Vagina (tissue), 2 donors: ENCODE results near the gene CHD8. TPM values are rescaled to one million over a fixed set of nuclear protein-coding genes. Genes with fewer than 3 reads are reported as not detected.
"Not testable (repeated sequence)": the region's sequence is repeated elsewhere in the genome, so short reads cannot be mapped to it uniquely, and the experiment has no call there.

Experiments
- DNase-seq, 2 donors: peaks; one replicate each; pipeline ENCODE4 v3.0.0-alpha.2; 2017; ENCODE audit errors: extremely low spot score in 2 of 2
- H3K27ac ChIP-seq: fragments of 200-600 bp; sonication (generic); one replicate; pipeline ENCODE4 v1.5.1; 2019
- H3K27me3 ChIP-seq: fragments of 200-600 bp; sonication (generic); one replicate; pipeline ENCODE4 v1.5.1; 2019
- H3K36me3 ChIP-seq, 2 donors: fragments of 200-600 bp; sonication (generic); one replicate each; pipeline ENCODE4 v1.5.1; 2017 to 2019
- H3K4me1 ChIP-seq: fragments of 200-600 bp; sonication (generic); one replicate; pipeline ENCODE4 v1.5.1; 2019
- H3K4me3 ChIP-seq, 2 donors: fragments of 200-600 bp; sonication (generic); 1 replicate in 1 of 2; 2 replicates in 1 of 2; pipeline ENCODE4 v1.5.1; 2016 to 2019
- H3K9me3 ChIP-seq: fragments of 200-600 bp; sonication (generic); one replicate; pipeline ENCODE4 v1.5.1; 2019
- CTCF ChIP-seq, 3 experiments: fragments of 450-650 bp in 2 of 3; fragments of 200-600 bp in 1 of 3; sonication (generic) in 1 of 3; IDR thresholded peaks; one replicate each; pipeline ENCODE4 v1.5.1; 2017 to 2019; ENCODE audit warnings: antibody characterized with exemption in 3 of 3, mild to moderate bottlenecking in 2 of 3, moderate library complexity in 2 of 3
- POLR2A ChIP-seq, 2 donors: fragments of 450-650 bp; IDR thresholded peaks; one replicate each; pipeline ENCODE4 v1.6.1; 2017; ENCODE audit warnings: antibody characterized with exemption in 2 of 2, mild to moderate bottlenecking in 2 of 2, moderate library complexity in 2 of 2
- POLR2AphosphoS5 ChIP-seq, 2 donors: sonication (generic); formaldehyde crosslinking; IDR thresholded peaks; one replicate each; pipeline ENCODE4 v1.9.0; 2017; ENCODE audit warnings: antibody characterized with exemption in 2 of 2, mild to moderate bottlenecking in 2 of 2, low read depth in 1 of 2; ENCODE audit not compliant: insufficient read depth in 1 of 2
- intact Hi-C: fragments of 100-400 bp; cut with DNase I; formaldehyde crosslinking; loops from one replicate; pipeline ENCODE4 v1.15.1; 2023
- total RNA-seq: library from RNA; depleted of rRNA; stranded (reverse); fragments of >200 nt; gene quantifications from one replicate; pipeline ENCODE4 v1.2.3, GENCODE V29; 2016

The CHD8 gene
- total RNA-seq, 1 donor from 2014 or later, result 61.1 TPM

- intact Hi-C loops, result no loop called here
- Histone ChIP-seq H3K36me3 (peaks cover 0 to 9% of the 10 kb centered on the region in 2 donors), H3K9me3 (no peaks in the 10 kb centered on the region), H3K27me3 (no peaks in the 10 kb centered on the region), H3K27ac (peak overlapping the region; percentile 92), H3K4me1 (peaks cover 40% of the 10 kb centered on the region), H3K4me3 (peak overlapping the region; percentile 79 to 92)
- DNase-seq, result no peak
- no peak for TF ChIP-seq POLR2A (IDR thresholded peaks at IDR 0.05)
- TF ChIP-seq CTCF (IDR thresholded peaks at IDR 0.05), result no peak
- TF ChIP-seq POLR2AphosphoS5 (IDR thresholded peaks at IDR 0.05; ENCODE audit: insufficient read depth in 1 of 2, low read depth in 1 of 2), result no peak
Observed at GRCh38 chr14:21382886-21383847, 72.8 kb downstream of the CHD8 start.

GRCh38 chr14:21382095-21382494 is 73.8 kb downstream of the CHD8 start:
- no peak for DNase-seq
- Histone ChIP-seq H3K27ac (no peak overlapping the region), H3K9me3 (no peaks in the 10 kb centered on the region), H3K36me3 (peaks cover 0 to 8% of the 10 kb centered on the region in 2 donors), H3K27me3 (no peaks in the 10 kb centered on the region), H3K4me3 (no peak overlapping the region), H3K4me1 (peaks cover 40% of the 10 kb centered on the region)
- TF ChIP-seq CTCF (IDR thresholded peaks at IDR 0.05), result no peak
- TF ChIP-seq POLR2A (IDR thresholded peaks at IDR 0.05), result no peak
- TF ChIP-seq POLR2AphosphoS5 (IDR thresholded peaks at IDR 0.05; ENCODE audit: insufficient read depth in 1 of 2, low read depth in 1 of 2), result no peak
- intact Hi-C loops, result no loop called here

GRCh38 chr14:21379338-21379737 is 76.6 kb downstream of the CHD8 start:
- intact Hi-C loops, result no loop called here

GRCh38 chr14:21373980-21374379 is 81.9 kb downstream of the CHD8 start:
- no peaks in the 10 kb centered on the region for H3K9me3 ChIP-seq
- no peaks in the 10 kb centered on the region for H3K4me1 ChIP-seq
- TF ChIP-seq POLR2AphosphoS5 (IDR thresholded peaks at IDR 0.05; ENCODE audit: insufficient read depth in 1 of 2, low read depth in 1 of 2) (no peak), POLR2A (IDR thresholded peaks at IDR 0.05) (no peak), CTCF (IDR thresholded peaks at IDR 0.05) (no peak)
- intact Hi-C loops, result no loop called here
- DNase-seq, result no peak
- H3K4me3 ChIP-seq, result no peak overlapping the region
- H3K27me3 ChIP-seq, result no peaks in the 10 kb centered on the region
- peaks cover 0 to 29% of the 10 kb centered on the region in 2 donors for H3K36me3 ChIP-seq
- H3K27ac ChIP-seq, result no peak overlapping the region

More at GRCh38 chr14:21379338-21379737, 76.6 kb downstream of the CHD8 start:
- Histone ChIP-seq H3K4me1 (peaks cover 33% of the 10 kb centered on the region), H3K9me3 (no peaks in the 10 kb centered on the region), H3K27me3 (no peaks in the 10 kb centered on the region), H3K27ac (no peak overlapping the region), H3K36me3 (no peaks in the 10 kb centered on the region), H3K4me3 (no peak overlapping the region)
- TF ChIP-seq CTCF (IDR thresholded peaks at IDR 0.05), result no peak
- TF ChIP-seq POLR2A (IDR thresholded peaks at IDR 0.05), result no peak
- no peak for TF ChIP-seq POLR2AphosphoS5 (IDR thresholded peaks at IDR 0.05; ENCODE audit: insufficient read depth in 1 of 2, low read depth in 1 of 2)
- DNase-seq, result no peak

GRCh38 chr14:21372814-21373213 is 83.1 kb downstream of the CHD8 start:
- H3K27ac ChIP-seq, H3K4me3 ChIP-seq, H3K27me3 ChIP-seq, DNase-seq, intact Hi-C loops, H3K9me3 ChIP-seq, H3K4me1 ChIP-seq: not testable (repeated sequence)
- peaks cover 0 to 40% of the 10 kb centered on the region in 2 donors for H3K36me3 ChIP-seq
